K562 (cell line): ENCODE results near the gene VSIG4. TPM values are rescaled to one million over a fixed set of nuclear protein-coding genes. Genes with fewer than 3 reads are reported as not detected.

Source experiments
- ATAC-seq: fragments of 200-7000 bp; cut with Tn5 transposase; 3 replicates; pipeline ENCODE4 v1.9.1; 2020; ENCODE audit warnings: moderate library complexity
- BruUV-seq: library from RNA; stranded (reverse); fragments of 400-500 nt; replicated peaks from 2 replicates; lab custom pipeline; 2021; lab: Mats Ljungman, UMichigan
- CTCF ChIA-PET: fragments of 300-600 bp; formaldehyde crosslinking; extraction: SDS; loops from one replicate; lab custom pipeline; 2021; ENCODE audit warnings: low intra/inter-chr PET ratio; lab: Yijun Ruan, JAX
- POLR2A ChIA-PET: fragments of 300-600, 350-650 bp; sonication (Branson Sonifier 250); formaldehyde crosslinking; extraction: SDS; loops from one replicate; lab custom pipeline; 2021; ENCODE audit warnings: antibody characterized with exemption, inconsistent platforms; lab: Yijun Ruan, JAX
- DNase-seq, 4 experiments: peaks; one replicate each; pipeline versions ENCODE4 v3.0.0 to v3.0.0-alpha.2; 2011 to 2018; ENCODE audit warnings: low spot score in 3 of 4, mixed read lengths in 3 of 4; ENCODE audit errors: extremely low read depth in 1 of 4
- FAIRE-seq: peaks from 2 replicates; lab custom pipeline; 2011; peaks lifted over from hg19 to GRCh38; lab: Jason Lieb, UNC
- H2AFZ ChIP-seq: 2 replicates; pipeline ENCODE4 v1.6.0; 2011; ENCODE audit warnings: low read depth, low read length, control low read depth, inconsistent platforms
- H3K27ac ChIP-seq: fragments of 200-600 bp; 3 replicates; pipeline ENCODE4 v1.8.0; 2011; ENCODE audit warnings: low read depth, mild to moderate bottlenecking, control low read depth, inconsistent platforms, low read length, moderate library complexity, mixed read lengths; ENCODE audit errors: extremely low read depth
- H3K27me3 ChIP-seq, 2 experiments: fragments of 300-600 bp in 1 of 2; 2 replicates in 1 of 2; 3 replicates in 1 of 2; pipeline versions ENCODE4 v1.6.0 to v1.8.0; 2011; ENCODE audit warnings: inconsistent platforms in 2 of 2, low read length in 2 of 2, mild to moderate bottlenecking in 1 of 2, mixed read lengths in 1 of 2, moderate library complexity in 1 of 2; ENCODE audit not compliant: control insufficient read depth in 2 of 2, insufficient read depth in 2 of 2
- H3K36me3 ChIP-seq: fragments of 300-600 bp; 3 replicates; pipeline ENCODE4 v1.8.0; 2011; ENCODE audit warnings: mild to moderate bottlenecking, low read length, inconsistent platforms; ENCODE audit not compliant: control insufficient read depth, insufficient read depth
- H3K4me1 ChIP-seq, 2 experiments: fragments of 200-600 bp in 1 of 2; replicated peaks in 1 of 2; 2 replicates in 1 of 2; 3 replicates in 1 of 2; pipeline versions ENCODE4 v1.5.1 to v1.8.0; 2011; ENCODE audit warnings: inconsistent platforms in 2 of 2, low read length in 2 of 2, mild to moderate bottlenecking in 1 of 2, mixed read lengths in 1 of 2, moderate library complexity in 1 of 2; ENCODE audit not compliant: control insufficient read depth in 2 of 2, insufficient read depth in 2 of 2
- H3K4me2 ChIP-seq: 2 replicates; pipeline ENCODE4 v1.6.1; 2011; ENCODE audit warnings: low read length, control low read depth, inconsistent platforms, mixed read lengths; ENCODE audit not compliant: insufficient read depth
- H3K4me3 ChIP-seq: fragments of 200-600 bp; sonication (generic), shearing (Covaris generic); 2 replicates; pipeline ENCODE4 v1.5.1; 2016; ENCODE audit warnings: control low read depth, inconsistent platforms
- H3K79me2 ChIP-seq: fragments of 200-600 bp; 3 replicates; pipeline ENCODE4 v1.8.0; 2011; ENCODE audit warnings: low read length, inconsistent platforms; ENCODE audit not compliant: control insufficient read depth, insufficient read depth
- H3K9ac ChIP-seq, 2 experiments: 2 replicates each; pipeline versions ENCODE4 v1.6.0 to v1.6.1; 2011; ENCODE audit warnings: low read depth in 2 of 2, low read length in 2 of 2, control low read depth in 1 of 2, inconsistent platforms in 1 of 2, mild to moderate bottlenecking in 1 of 2, mixed read lengths in 1 of 2; ENCODE audit not compliant: insufficient read depth in 1 of 2
- H3K9me1 ChIP-seq: one replicate; pipeline ENCODE4 v1.6.0; 2011; ENCODE audit warnings: inconsistent platforms, mild to moderate bottlenecking, low read length, moderate library complexity; ENCODE audit not compliant: control insufficient read depth, insufficient read depth
- H3K9me3 ChIP-seq: replicated peaks from 2 replicates; pipeline ENCODE4 v1.5.1; 2011; ENCODE audit warnings: low read depth, low read length, inconsistent platforms; ENCODE audit not compliant: control insufficient read depth, insufficient read depth
- H4K20me1 ChIP-seq: replicated peaks from 2 replicates; pipeline ENCODE4 v1.6.1; 2011; ENCODE audit warnings: low read length, inconsistent platforms, mixed read lengths; ENCODE audit not compliant: control insufficient read depth, insufficient read depth
- CHCHD3 ChIP-seq: fragments of 250-450 bp; sonication (Bioruptor Pico); IDR thresholded peaks from 2 replicates; pipeline ENCODE4 v2.1.2; 2022; ENCODE audit warnings: mild to moderate bottlenecking
- EGR1 ChIP-seq: fragments of 450-650 bp; conservative IDR thresholded peaks from 2 replicates; pipeline ENCODE4 v1.6.1; 2017; ENCODE audit warnings: mild to moderate bottlenecking
- FOSL1 ChIP-seq: fragments of 200-800 bp; sonication (Bioruptor generic); conservative IDR thresholded peaks from 2 replicates; pipeline ENCODE4 v1.6.1; 2016; ENCODE audit warnings: missing genetic modification characterization, missing compliant biosample characterization
- FOXJ2 ChIP-seq: fragments of 200-800 bp; sonication (Bioruptor generic); IDR thresholded peaks from 2 replicates; pipeline ENCODE4 v1.6.1; 2016; ENCODE audit warnings: missing genetic modification characterization, missing compliant biosample characterization
- GTF2E2 ChIP-seq: fragments of 200-800 bp; sonication (Bioruptor generic); IDR thresholded peaks from 2 replicates; pipeline ENCODE4 v1.6.1; 2016; ENCODE audit warnings: missing genetic modification characterization, missing compliant biosample characterization
- HCFC1 ChIP-seq: IDR thresholded peaks from 2 replicates; pipeline ENCODE4 v1.6.1; 2012; ENCODE audit warnings: low read depth, low read length, improper control_type of control experiment
- PHTF2 ChIP-seq: fragments of 250-450 bp; sonication (Bioruptor Pico); IDR thresholded peaks from 2 replicates; pipeline ENCODE4 v1.5.0; 2021; ENCODE audit warnings: mild to moderate bottlenecking
- PTBP1 ChIP-seq: fragments of 200-400 bp; formaldehyde crosslinking; IDR thresholded peaks from 2 replicates; pipeline ENCODE4 v1.6.1; 2017; ENCODE audit warnings: low read depth, low read length
- RBM25 ChIP-seq: fragments of 200-400 bp; formaldehyde crosslinking; IDR thresholded peaks from 2 replicates; pipeline ENCODE4 v1.6.1; 2018; ENCODE audit warnings: low read length, low read depth, moderate library complexity; ENCODE audit not compliant: severe bottlenecking
- SLC30A9 ChIP-seq: fragments of 250-450 bp; sonication (Bioruptor Pico); IDR thresholded peaks from 2 replicates; pipeline ENCODE4 v1.8.0; 2022; ENCODE audit warnings: mild to moderate bottlenecking, moderate library complexity
- SNIP1 ChIP-seq: fragments of 450-650 bp; IDR thresholded peaks from 2 replicates; pipeline ENCODE4 v1.7.1; 2017; ENCODE audit warnings: low read depth, mild to moderate bottlenecking
- TCF3 ChIP-seq: sonication (generic); formaldehyde crosslinking; IDR thresholded peaks from 2 replicates; pipeline ENCODE4 v1.4.0; 2020; ENCODE audit warnings: mild to moderate bottlenecking, missing genetic modification reagents
- TFE3 ChIP-seq: fragments of 450-650 bp; formaldehyde crosslinking; IDR thresholded peaks from 2 replicates; pipeline ENCODE4 v1.4.0; 2020; ENCODE audit warnings: mild to moderate bottlenecking, mixed read lengths
- TSC22D4 ChIP-seq: fragments of 450-650 bp; IDR thresholded peaks from 2 replicates; pipeline ENCODE4 v1.6.1; 2016; ENCODE audit warnings: missing genetic modification characterization, missing biosample characterization, control low read depth
- ZNF507 ChIP-seq: conservative IDR thresholded peaks from 2 replicates; pipeline ENCODE4 v1.6.1; 2017; ENCODE audit warnings: missing genetic modification characterization, missing compliant biosample characterization
- ZNF644 ChIP-seq: fragments of 200-800 bp; sonication (Bioruptor generic); IDR thresholded peaks from 2 replicates; pipeline ENCODE4 v1.6.1; 2016; ENCODE audit warnings: low read depth, missing genetic modification characterization, missing compliant biosample characterization
- WGBS: fragments of 100-300 bp; shearing (Covaris generic); methylation state at CpG from one replicate; pipeline ENCODE4 v1.1.6; 2016; ENCODE audit warnings: low coverage, mixed read lengths; ENCODE audit not compliant: insufficient coverage; ENCODE audit errors: missing lambda C conversion rate; 5-methylcytosine and 5-hydroxymethylcytosine counted together
- in situ Hi-C: fragments of 300-500 bp; cut with MboI; formaldehyde crosslinking; loops from 4 replicates; pipeline ENCODE4 v1.15.0; 2018; ENCODE audit warnings: inconsistent platforms, mixed read lengths
- intact Hi-C: fragments of 100-400 bp; cut with micrococcal nuclease; formaldehyde crosslinking; loops from 2 replicates; pipeline ENCODE4 v1.14.2; 2022
- polyA plus RNA-seq, 8 experiments: library from polyadenylated mRNA; depleted of rRNA in 4 of 8; stranded (reverse) in 5 of 8; unstranded in 3 of 8; fragments of >200 nt; fragmentation: Nextera tagmentation in 2 of 8; fragmentation: Illumina TruSeq in 1 of 8; extraction: Ambion mirVana in 2 of 8; extraction: Trizol in 1 of 8; gene quantifications; 2 replicates each; pipeline versions ENCODE4 v1.2.1 to v1.2.3, GENCODE V29; 2011 to 2014; ENCODE audit warnings: inconsistent platforms in 1 of 8, missing spikeins in 1 of 8
- total RNA-seq, 7 experiments: library from RNA; depleted of rRNA in 6 of 7; stranded (reverse); fragments of >200 nt in 6 of 7; fragmentation: Illumina TruSeq in 2 of 7; extraction: Trizol in 2 of 7; gene quantifications; 2 replicates each; pipeline versions ENCODE4 v1.2.1 to v1.2.3, GENCODE V29; 2011 to 2021; ENCODE audit warnings: low replicate concordance in 1 of 7
- TF ChIP-seq, protein P1 (sequence below), 2 experiments: IDR thresholded peaks in 1 of 2; conservative IDR thresholded peaks in 1 of 2; 2 replicates each; pipeline ENCODE4 v1.6.1; 2016; ENCODE audit warnings: low read depth in 2 of 2, mild to moderate bottlenecking in 1 of 2, missing compliant biosample characterization in 1 of 2, missing genetic modification characterization in 1 of 2, moderate library complexity in 1 of 2

The VSIG4 gene
- total and polyA plus RNA-seq, 9 of the 15 experiments (the other 6 are each of a cell fraction or from before 2014, with no cell fraction given): 0.22 to 1.6 (median 0.46) TPM; not detected in 1

DNA sequence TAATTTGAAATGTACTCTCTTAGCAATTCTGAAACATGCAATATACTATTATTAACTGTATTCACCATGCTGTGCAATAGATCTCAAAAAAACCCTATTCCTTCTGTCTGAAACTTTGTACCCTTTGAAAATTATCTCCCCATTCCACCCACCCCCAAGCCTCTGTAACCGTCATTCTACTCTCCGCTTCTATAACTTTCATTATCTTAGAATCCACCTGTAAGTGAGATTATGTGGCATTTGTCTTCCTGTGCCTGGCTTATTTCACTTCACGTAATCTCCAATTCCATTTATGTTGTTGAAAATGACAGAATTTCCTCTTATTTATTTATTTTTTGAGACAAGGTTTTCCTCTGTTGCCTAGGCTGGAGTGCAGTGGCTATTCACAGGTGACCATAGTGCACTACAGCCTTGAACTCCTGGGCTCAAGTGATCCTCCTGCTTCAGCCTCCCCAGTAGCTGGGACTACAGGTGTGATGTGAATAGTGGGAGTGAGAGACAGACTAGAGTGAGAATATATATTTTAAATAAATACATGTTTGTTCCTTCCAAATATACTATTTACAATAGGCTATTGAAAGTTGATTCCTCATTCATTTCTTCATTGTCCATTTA lies 30.5 kb downstream of the VSIG4 start:
- peak; percentile 41 for ATAC-seq
- in situ Hi-C loops (no loop called here), intact Hi-C loops (loop anchor here (1.0 to 5.0 kb wide), 3 partner anchors 11 to 312 kb away; no protein-coding TSS in a partner anchor)
- DNase-seq: peak in 2 of 4 experiments; percentile 64 to 80
- CTCF ChIA-PET: no interaction called here
- no peak overlapping the region for H3K4me3 ChIP-seq
- peaks cover 2% of the 10 kb centered on the region; the same call in 1 of the 2 replicates for H3K9me3 ChIP-seq
- peaks cover 40% of the 10 kb centered on the region for H3K79me2 ChIP-seq
- no peaks in the 10 kb centered on the region; the same call in 2 of the 3 replicates for H3K36me3 ChIP-seq
- H3K4me1 ChIP-seq: peaks cover 10 to 89% of the 10 kb centered on the region in 2 experiments; a peak in 4 of 5 replicates
- WGBS: 0% methylated on average over 2 of the region's 3 CpGs
- no peaks in the 10 kb centered on the region for H3K9me1 ChIP-seq
- H3K4me2 ChIP-seq: peak overlapping the region; percentile 25; the same call in 1 of the 2 replicates
- BruUV-seq: no TSS peak
- H2AFZ ChIP-seq: no peak overlapping the region
- peak overlapping the region; percentile 96 for H3K27ac ChIP-seq
- H4K20me1 ChIP-seq: no peaks in the 10 kb centered on the region
- no peaks in the 10 kb centered on the region for H3K27me3 ChIP-seq
- peak; percentile 11 for FAIRE-seq
- POLR2A ChIA-PET: interaction anchor here (0.8 to 2.0 kb wide), 6 partner anchors 9 to 23 kb away, joined by 3 to 10 read pairs (median 4); no protein-coding TSS in a partner anchor
- H3K9ac ChIP-seq: peak overlapping the region in 1 of 2 experiments; percentile 58; a peak in 2 of 4 replicates
- TF ChIP-seq ZNF507 (no peak), SLC30A9 (no peak), TCF3 (peak; percentile 89), TFE3 (CRISPR knock-in tag) (no peak), RBM25 (peak; percentile 17), CHCHD3 (CRISPR knock-in tag) (no peak), ZNF644 (tag) (no peak), GTF2E2 (tag) (no peak), EGR1 (peak; percentile 74), HCFC1 (no peak), FOXJ2 (no peak), PTBP1 (no peak), FOSL1 (tag) (0 out of 2 replicates have a peak, but pooled peaks have one; percentile 10), TSC22D4 (no peak), SNIP1 (no peak), PHTF2 (no peak)
- TF ChIP-seq, protein P1, sequence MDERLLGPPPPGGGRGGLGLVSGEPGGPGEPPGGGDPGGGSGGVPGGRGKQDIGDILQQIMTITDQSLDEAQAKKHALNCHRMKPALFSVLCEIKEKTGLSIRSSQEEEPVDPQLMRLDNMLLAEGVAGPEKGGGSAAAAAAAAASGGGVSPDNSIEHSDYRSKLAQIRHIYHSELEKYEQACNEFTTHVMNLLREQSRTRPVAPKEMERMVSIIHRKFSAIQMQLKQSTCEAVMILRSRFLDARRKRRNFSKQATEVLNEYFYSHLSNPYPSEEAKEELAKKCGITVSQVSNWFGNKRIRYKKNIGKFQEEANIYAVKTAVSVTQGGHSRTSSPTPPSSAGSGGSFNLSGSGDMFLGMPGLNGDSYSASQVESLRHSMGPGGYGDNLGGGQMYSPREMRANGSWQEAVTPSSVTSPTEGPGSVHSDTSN (CRISPR knock-in tag; IDR thresholded peaks at IDR 0.05; ENCODE audit: low read depth): no peak
- TF ChIP-seq, protein P1 (tag; conservative IDR thresholded peaks at IDR 0.05; ENCODE audit: low read depth): peak; percentile 32; the same call in 1 of the 2 replicates
